HepG2 (cell line): ENCODE measurements around the gene MCFD2. TPM values are rescaled to one million over a fixed set of nuclear protein-coding genes. Genes with fewer than 3 reads are reported as not detected.

ENCODE experiments used
- ATAC-seq: fragments of 200-7000 bp; cut with Tn5 transposase; 3 replicates; pipeline ENCODE4 v1.9.1; 2020; ENCODE audit warnings: mild to moderate bottlenecking, moderate library complexity
- BruUV-seq: library from RNA; stranded (reverse); fragments of 400-500 nt; replicated peaks from 2 replicates; lab custom pipeline; 2021; lab: Mats Ljungman, UMichigan
- CTCF ChIA-PET: fragments of 300-600 bp; formaldehyde crosslinking; extraction: SDS; loops from one replicate; lab custom pipeline; 2021; ENCODE audit warnings: low total read pairs, inconsistent platforms, low intra/inter-chr PET ratio; lab: Yijun Ruan, JAX
- POLR2A ChIA-PET: fragments of 350-600 bp; sonication (Branson Sonifier 250); formaldehyde crosslinking; loops from one replicate; lab custom pipeline; 2020; ENCODE audit warnings: antibody characterized with exemption, inconsistent platforms; lab: Yijun Ruan, JAX
- DNase-seq: peaks from one replicate; pipeline ENCODE4 v3.0.0-alpha.2; 2015; ENCODE audit warnings: low spot score
- FAIRE-seq: peaks from 3 replicates; lab custom pipeline; 2011; peaks lifted over from hg19 to GRCh38; lab: Jason Lieb, UNC
- H2AFZ ChIP-seq: one replicate; pipeline ENCODE4 v1.6.1; 2011; ENCODE audit warnings: low read length, inconsistent platforms
- H3K27ac ChIP-seq: fragments of 300-600 bp; 3 replicates; pipeline ENCODE4 v1.8.0; 2011; ENCODE audit warnings: mixed run types, mild to moderate bottlenecking, mixed read lengths, low read length, inconsistent platforms; ENCODE audit not compliant: insufficient read depth; ENCODE audit errors: extremely low read length
- H3K27me3 ChIP-seq, 2 experiments: fragments of 200-600 bp in 1 of 2; 2 replicates in 1 of 2; 3 replicates in 1 of 2; pipeline versions ENCODE4 v1.6.0 to v1.8.0; 2011; ENCODE audit warnings: low read length in 2 of 2, mild to moderate bottlenecking in 2 of 2, moderate library complexity in 2 of 2, inconsistent platforms in 1 of 2; ENCODE audit not compliant: insufficient read depth in 2 of 2, control insufficient read depth in 1 of 2
- H3K36me3 ChIP-seq, 2 experiments: fragments of 200-600 bp in 1 of 2; replicated peaks in 1 of 2; 2 replicates in 1 of 2; 3 replicates in 1 of 2; pipeline versions ENCODE4 v1.5.1 to v1.8.0; 2011; ENCODE audit warnings: low read length in 2 of 2, inconsistent platforms in 1 of 2; ENCODE audit not compliant: insufficient read depth in 2 of 2, control insufficient read depth in 1 of 2
- H3K4me1 ChIP-seq: 2 replicates; pipeline ENCODE4 v1.5.1; 2012; ENCODE audit warnings: low read length, inconsistent platforms; ENCODE audit not compliant: insufficient read depth
- H3K4me2 ChIP-seq: 2 replicates; pipeline ENCODE4 v1.6.0; 2011; ENCODE audit warnings: low read depth, low read length, inconsistent platforms
- H3K4me3 ChIP-seq, 3 experiments: fragments of 200-600 bp in 1 of 3; sonication (generic), shearing (Covaris generic) in 1 of 3; replicated peaks in 1 of 3; 2 replicates each; pipeline ENCODE4 v1.5.1; 2011 to 2016; ENCODE audit warnings: low read length in 3 of 3, inconsistent platforms in 2 of 3, low read depth in 2 of 3, mild to moderate bottlenecking in 2 of 3, control low read depth in 1 of 3, mixed read lengths in 1 of 3; ENCODE audit not compliant: insufficient read depth in 1 of 3
- H3K79me2 ChIP-seq: one replicate; pipeline ENCODE4 v1.6.1; 2011; ENCODE audit warnings: low read length, inconsistent platforms; ENCODE audit not compliant: insufficient read depth
- H3K9ac ChIP-seq: 2 replicates; pipeline ENCODE4 v1.6.0; 2011; ENCODE audit warnings: mild to moderate bottlenecking, low read depth, low read length, inconsistent platforms; ENCODE audit not compliant: insufficient read depth
- H3K9me3 ChIP-seq: 2 replicates; pipeline ENCODE4 v1.5.1; 2012; ENCODE audit warnings: mild to moderate bottlenecking, low read length
- H4K20me1 ChIP-seq: 2 replicates; pipeline ENCODE4 v1.6.0; 2011; ENCODE audit warnings: inconsistent platforms, mild to moderate bottlenecking, low read length, moderate library complexity; ENCODE audit not compliant: insufficient read depth
- AGO1 ChIP-seq: fragments of 200-400 bp; formaldehyde crosslinking; IDR thresholded peaks from 2 replicates; pipeline ENCODE4 v1.6.1; 2017; ENCODE audit warnings: mild to moderate bottlenecking, low read depth, low read length, moderate library complexity; ENCODE audit not compliant: poor library complexity, severe bottlenecking
- ATAD3A ChIP-seq: sonication (generic); formaldehyde crosslinking; IDR thresholded peaks from 2 replicates; pipeline ENCODE4 v1.4.0; 2020; ENCODE audit warnings: missing genetic modification reagents
- GABPA ChIP-seq, 2 experiments: IDR thresholded peaks; 2 replicates each; pipeline ENCODE4 v1.6.1; 2011 to 2016; ENCODE audit warnings: low read depth in 2 of 2, low read length in 1 of 2, missing biosample characterization in 1 of 2, missing genetic modification characterization in 1 of 2
- HHEX ChIP-seq: IDR thresholded peaks from 2 replicates; pipeline ENCODE4 v1.6.1; 2016; ENCODE audit warnings: control low read depth
- HOXA5 ChIP-seq: sonication (generic); formaldehyde crosslinking; IDR thresholded peaks from 2 replicates; pipeline ENCODE4 v1.4.0; 2020; ENCODE audit warnings: missing genetic modification reagents
- NFE2L1 ChIP-seq: sonication (generic); formaldehyde crosslinking; IDR thresholded peaks from 2 replicates; pipeline ENCODE4 v1.4.0; 2020; ENCODE audit warnings: missing genetic modification reagents, mild to moderate bottlenecking, borderline replicate concordance
- POGZ ChIP-seq: sonication (generic); formaldehyde crosslinking; IDR thresholded peaks from 2 replicates; pipeline ENCODE4 v1.4.0; 2020; ENCODE audit warnings: mild to moderate bottlenecking, missing genetic modification reagents
- PRDM4 ChIP-seq: sonication (generic); formaldehyde crosslinking; IDR thresholded peaks from 2 replicates; pipeline ENCODE4 v1.9.0; 2021; ENCODE audit warnings: missing genetic modification reagents, borderline replicate concordance
- SMYD3 ChIP-seq: sonication (generic); formaldehyde crosslinking; IDR thresholded peaks from 2 replicates; pipeline ENCODE4 v1.8.1; 2023; ENCODE audit warnings: mild to moderate bottlenecking, missing genetic modification reagents
- SOX6 ChIP-seq, 2 experiments: fragments of 450-650 bp in 1 of 2; sonication (generic) in 1 of 2; formaldehyde crosslinking in 1 of 2; IDR thresholded peaks; 2 replicates each; pipeline versions ENCODE4 v1.4.0 to v1.6.1; 2017 to 2020; ENCODE audit warnings: antibody characterized with exemption in 1 of 2, mild to moderate bottlenecking in 1 of 2, missing genetic modification reagents in 1 of 2
- THAP7 ChIP-seq: sonication (generic); formaldehyde crosslinking; IDR thresholded peaks from 2 replicates; pipeline ENCODE4 v1.8.1; 2023; ENCODE audit warnings: mild to moderate bottlenecking, missing genetic modification reagents
- XRCC5 ChIP-seq: fragments of 200-400 bp; formaldehyde crosslinking; optimal IDR thresholded peaks from 2 replicates; pipeline ENCODE3; 2017; ENCODE audit warnings: mild to moderate bottlenecking, low read length
- ZNF292 ChIP-seq: sonication (generic); formaldehyde crosslinking; IDR thresholded peaks from 2 replicates; pipeline ENCODE4 v1.8.1; 2022; ENCODE audit warnings: mild to moderate bottlenecking, low read depth, missing genetic modification reagents, borderline replicate concordance
- ZNF816 ChIP-seq: sonication (generic); formaldehyde crosslinking; IDR thresholded peaks from 2 replicates; pipeline ENCODE4 v1.8.0; 2022; ENCODE audit warnings: missing genetic modification reagents, mild to moderate bottlenecking, borderline replicate concordance
- ZSCAN31 ChIP-seq: sonication (generic); formaldehyde crosslinking; IDR thresholded peaks from 2 replicates; pipeline ENCODE4 v1.5.0; 2020; ENCODE audit warnings: low read depth, mild to moderate bottlenecking, missing genetic modification reagents
- WGBS: methylation state at CpG from one replicate; pipeline ENCODE4 v1.1.6; 2017; ENCODE audit warnings: low lambda C conversion rate; 5-methylcytosine and 5-hydroxymethylcytosine counted together
- in situ Hi-C: cut with HindIII; loops from 2 replicates; pipeline ENCODE4 v1.10.0; 2017; ENCODE audit warnings: low pct_unique_long_range_greater_than_20kb; ENCODE audit not compliant: extremely low pct_ligation_motif_present
- intact Hi-C: fragments of 100-400 bp; cut with micrococcal nuclease; formaldehyde crosslinking; loops from one replicate; pipeline ENCODE4 v1.10.0; 2022; ENCODE audit not compliant: unreplicated experiment
- polyA plus RNA-seq, 8 experiments: library from polyadenylated mRNA; depleted of rRNA in 3 of 8; stranded (reverse) in 7 of 8; unstranded in 1 of 8; fragments of >200 nt; fragmentation: Illumina TruSeq in 4 of 8; extraction: Trizol in 4 of 8; gene quantifications; 2 replicates each; pipeline versions ENCODE4 v1.2.1 to v1.2.3, GENCODE V29; 2011 to 2016; ENCODE audit warnings: low read depth in 4 of 8, missing spikeins in 1 of 8, mixed read lengths in 1 of 8; ENCODE audit not compliant: insufficient read depth in 1 of 8
- total RNA-seq, 5 experiments: library from RNA; depleted of rRNA; stranded (reverse); fragments of >200 nt; fragmentation: Illumina TruSeq; extraction: Trizol; gene quantifications; 2 replicates each; pipeline ENCODE4 v1.2.3, GENCODE V29; 2016; ENCODE audit warnings: low read depth in 1 of 5
- TF ChIP-seq, protein P1 (sequence below): sonication (generic); formaldehyde crosslinking; IDR thresholded peaks from 2 replicates; pipeline ENCODE4 v1.5.0; 2020; ENCODE audit warnings: missing genetic modification reagents, mild to moderate bottlenecking, borderline replicate concordance
- TF ChIP-seq, protein P2 (sequence below): IDR thresholded peaks from 2 replicates; pipeline ENCODE4 v1.6.1; 2012; ENCODE audit warnings: low read depth, low read length, improper control_type of control experiment

MCFD2 gene
- total and polyA plus RNA-seq, 2 of the 13 experiments (the other 11 are each of a cell fraction or from before 2014, with no cell fraction given), result 183 to 232 TPM

DNA sequence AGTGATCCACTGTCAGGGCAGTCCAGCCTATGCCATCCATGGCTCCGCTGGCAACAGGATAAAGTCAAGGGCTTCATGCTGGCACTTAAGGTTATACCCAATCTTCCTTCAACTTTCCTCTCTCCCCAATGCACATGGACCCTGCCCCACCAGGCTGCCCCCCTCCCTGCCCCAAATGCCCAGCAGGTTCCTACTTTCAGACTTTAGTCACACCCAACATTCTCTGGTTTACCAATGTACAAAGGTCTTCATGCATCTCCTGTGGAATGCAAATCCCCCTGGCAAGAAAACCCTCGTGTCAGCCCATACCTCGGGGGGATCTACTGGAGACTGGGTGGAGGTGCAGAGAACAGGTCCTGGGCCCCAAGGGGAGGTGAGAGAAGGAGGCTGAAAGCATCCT is 59.3 kb downstream of the MCFD2 start:
- no peak overlapping the region for H3K27ac ChIP-seq
- in situ Hi-C loops, result no loop called here
- no peaks in the 10 kb centered on the region for H3K79me2 ChIP-seq
- no peak for ATAC-seq
- H3K27me3 ChIP-seq, result peaks cover 3 to 31% of the 10 kb centered on the region in 2 experiments; a peak in 4 of 5 replicates
- WGBS, result 35% methylated on average over 3 of the region's 3 CpGs
- no peak for DNase-seq
- H3K4me2 ChIP-seq, result no peak overlapping the region
- no peak overlapping the region for H3K9ac ChIP-seq
- no peak overlapping the region for H2AFZ ChIP-seq
- intact Hi-C loops, result no loop called here
- no TSS peak for BruUV-seq
- no peak overlapping the region for H3K4me3 ChIP-seq
- TF ChIP-seq NFE2L1 (no peak), SMYD3 (CRISPR knock-in tag) (no peak), AGO1 (no peak), HOXA5 (CRISPR knock-in tag) (no peak), ZNF292 (CRISPR knock-in tag) (no peak), HHEX (no peak), POGZ (CRISPR knock-in tag) (no peak), ZNF816 (no peak), GABPA (IDR thresholded peaks at IDR 0.05; ENCODE audit: low read depth, low read length) (no peak), GABPA (CRISPR knock-in tag; IDR thresholded peaks at IDR 0.05; ENCODE audit: low read depth) (no peak), THAP7 (no peak), SOX6 (IDR thresholded peaks at IDR 0.05) (no peak), SOX6 (CRISPR knock-in tag; IDR thresholded peaks at IDR 0.05) (no peak), XRCC5 (no peak), PRDM4 (no peak), ATAD3A (CRISPR knock-in tag) (no peak), ZSCAN31 (CRISPR knock-in tag) (no peak)
- TF ChIP-seq, protein P1, sequence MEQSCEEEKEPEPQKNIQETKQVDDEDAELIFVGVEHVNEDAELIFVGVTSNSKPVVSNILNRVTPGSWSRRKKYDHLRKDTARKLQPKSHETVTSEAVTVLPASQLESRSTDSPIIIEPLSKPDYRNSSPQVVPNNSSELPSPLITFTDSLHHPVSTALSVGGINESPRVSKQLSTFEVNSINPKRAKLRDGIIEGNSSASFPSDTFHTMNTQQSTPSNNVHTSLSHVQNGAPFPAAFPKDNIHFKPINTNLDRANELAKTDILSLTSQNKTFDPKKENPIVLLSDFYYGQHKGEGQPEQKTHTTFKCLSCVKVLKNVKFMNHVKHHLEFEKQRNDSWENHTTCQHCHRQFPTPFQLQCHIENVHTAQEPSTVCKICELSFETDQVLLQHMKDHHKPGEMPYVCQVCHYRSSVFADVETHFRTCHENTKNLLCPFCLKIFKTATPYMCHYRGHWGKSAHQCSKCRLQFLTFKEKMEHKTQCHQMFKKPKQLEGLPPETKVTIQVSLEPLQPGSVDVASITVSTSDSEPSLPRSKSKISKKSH (CRISPR knock-in tag), result no peak
- TF ChIP-seq, protein P2, sequence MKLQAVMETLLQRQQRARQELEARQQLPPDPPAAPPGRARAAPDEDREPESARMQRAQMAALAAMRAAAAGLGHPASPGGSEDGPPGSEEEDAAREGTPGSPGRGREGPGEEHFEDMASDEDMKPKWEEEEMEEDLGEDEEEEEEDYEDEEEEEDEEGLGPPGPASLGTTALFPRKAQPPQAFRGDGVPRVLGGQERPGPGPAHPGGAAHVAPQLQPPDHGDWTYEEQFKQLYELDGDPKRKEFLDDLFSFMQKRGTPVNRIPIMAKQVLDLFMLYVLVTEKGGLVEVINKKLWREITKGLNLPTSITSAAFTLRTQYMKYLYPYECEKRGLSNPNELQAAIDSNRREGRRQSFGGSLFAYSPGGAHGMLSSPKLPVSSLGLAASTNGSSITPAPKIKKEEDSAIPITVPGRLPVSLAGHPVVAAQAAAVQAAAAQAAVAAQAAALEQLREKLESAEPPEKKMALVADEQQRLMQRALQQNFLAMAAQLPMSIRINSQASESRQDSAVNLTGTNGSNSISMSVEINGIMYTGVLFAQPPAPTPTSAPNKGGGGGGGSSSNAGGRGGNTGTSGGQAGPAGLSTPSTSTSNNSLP, result no peak
- no peaks in the 10 kb centered on the region for H3K9me3 ChIP-seq
- CTCF ChIA-PET, result no interaction called here
- POLR2A ChIA-PET, result no interaction called here
- no peaks in the 10 kb centered on the region for H4K20me1 ChIP-seq
- H3K36me3 ChIP-seq, result no peaks in the 10 kb centered on the region
- no peak for FAIRE-seq
- peaks cover 12% of the 10 kb centered on the region for H3K4me1 ChIP-seq
